Dermis microvascular lymphatic vessel endothelial cell (primary cell): ENCODE data around the gene BHLHE40. TPM values are rescaled to one million over a fixed set of nuclear protein-coding genes. Genes with fewer than 3 reads are reported as not detected.

Source experiments
- DNase-seq, 2 donors: peaks; one replicate each; pipeline versions ENCODE4 v3.0.0 to v3.0.0-alpha.2; 2010; ENCODE audit warnings: low read depth in 2 of 2
- total RNA-seq: library from RNA; depleted of rRNA; stranded (reverse); fragments of >200 nt; gene quantifications from 2 replicates; pipeline ENCODE4 v1.2.1, GENCODE V29; 2014

The BHLHE40 gene
- total RNA-seq, 1 donor from 2014 or later: 8.7 TPM

DNA sequence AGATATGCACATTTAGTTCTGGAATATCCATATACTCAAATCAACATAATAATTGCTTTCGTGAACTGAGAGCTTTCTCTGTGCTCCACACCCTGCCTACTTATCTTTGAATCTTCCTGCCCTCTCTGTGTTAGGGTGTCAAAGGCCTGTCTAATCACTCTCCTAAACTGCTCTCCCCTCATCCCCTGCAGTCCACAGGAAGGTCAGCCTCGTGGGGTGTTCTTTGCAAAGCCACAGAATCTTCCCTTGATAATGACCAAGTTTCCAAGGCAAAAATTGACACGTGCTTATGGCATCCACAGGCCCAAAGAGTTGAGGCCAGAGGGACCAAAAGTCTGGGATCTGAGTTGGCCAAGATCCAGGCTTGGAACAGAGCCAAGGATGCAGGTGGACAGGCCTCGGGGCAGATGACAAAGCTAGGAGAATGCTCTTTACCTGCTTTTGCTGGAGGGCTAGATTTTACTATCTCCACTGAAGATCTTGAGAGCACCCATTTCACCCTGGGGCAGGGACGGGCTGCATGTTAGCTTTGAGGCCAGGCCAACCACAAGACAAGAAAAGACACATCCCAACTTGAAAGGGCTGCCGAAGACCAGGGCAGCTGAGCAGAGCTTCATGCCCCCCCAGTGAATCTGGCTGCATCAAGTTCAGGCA lies 20.4 kb downstream of the BHLHE40 start:
- no peak for DNase-seq

- DNase-seq: no peak
Measured at GRCh38 chr3:5001135-5001534, 21.9 kb downstream of the BHLHE40 start.

DNA sequence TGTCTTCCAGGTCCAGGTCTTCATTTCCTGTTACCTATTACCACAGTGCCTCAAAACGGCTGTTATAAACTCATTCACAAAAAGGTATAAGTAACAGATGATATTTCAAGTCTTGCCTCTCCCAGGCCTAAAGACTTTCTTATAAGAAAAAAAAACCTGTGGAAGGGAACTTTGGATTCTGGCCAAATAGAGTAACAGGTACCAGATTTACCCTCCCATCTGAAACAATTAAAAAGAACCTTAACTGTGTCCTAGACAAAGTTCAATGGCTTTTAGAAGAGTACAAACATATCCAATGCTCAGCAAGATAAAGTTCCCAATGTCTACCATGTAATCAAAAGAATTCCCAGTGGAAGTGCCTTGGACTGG lies 22.6 kb downstream of the BHLHE40 start:
- no peak for DNase-seq

DNA sequence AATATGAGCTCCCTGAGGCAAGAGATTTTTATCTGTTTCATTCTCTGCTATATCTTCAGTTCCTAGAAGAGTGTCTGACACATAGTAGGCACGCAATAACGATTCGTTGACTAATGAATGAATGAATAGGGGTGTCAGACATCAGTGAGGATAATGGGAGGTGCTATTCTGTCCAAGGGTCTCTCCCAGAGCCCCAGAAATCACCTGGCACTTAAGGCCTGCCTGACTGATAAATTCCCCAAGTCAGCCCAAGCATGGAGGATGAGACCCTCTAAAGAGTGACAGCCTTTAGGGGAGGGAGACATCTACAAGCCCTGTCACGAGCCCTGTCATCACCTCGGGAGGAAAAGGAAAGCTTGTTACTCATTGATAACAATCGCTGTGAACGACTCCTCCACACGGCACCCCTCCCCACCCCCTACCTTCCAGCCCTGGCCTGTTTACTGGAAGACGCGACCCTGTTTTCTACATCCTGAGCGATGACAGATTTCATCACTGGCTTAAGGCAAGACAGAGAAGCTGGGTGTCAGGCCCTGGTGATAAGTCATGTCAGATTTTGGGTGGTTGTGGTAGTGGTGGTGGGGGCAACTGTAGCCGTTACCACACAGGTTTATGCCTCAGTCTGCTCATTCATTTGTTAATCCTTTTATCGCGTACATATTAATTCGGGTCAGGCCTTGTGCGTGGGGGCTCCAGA lies 23.1 kb downstream of the BHLHE40 start:
- peak in 1 of 2 donors; percentile 51 for DNase-seq

GRCh38 chr3:5002871-5003247 lies 23.6 kb downstream of the BHLHE40 start:
- DNase-seq: no peak

DNA sequence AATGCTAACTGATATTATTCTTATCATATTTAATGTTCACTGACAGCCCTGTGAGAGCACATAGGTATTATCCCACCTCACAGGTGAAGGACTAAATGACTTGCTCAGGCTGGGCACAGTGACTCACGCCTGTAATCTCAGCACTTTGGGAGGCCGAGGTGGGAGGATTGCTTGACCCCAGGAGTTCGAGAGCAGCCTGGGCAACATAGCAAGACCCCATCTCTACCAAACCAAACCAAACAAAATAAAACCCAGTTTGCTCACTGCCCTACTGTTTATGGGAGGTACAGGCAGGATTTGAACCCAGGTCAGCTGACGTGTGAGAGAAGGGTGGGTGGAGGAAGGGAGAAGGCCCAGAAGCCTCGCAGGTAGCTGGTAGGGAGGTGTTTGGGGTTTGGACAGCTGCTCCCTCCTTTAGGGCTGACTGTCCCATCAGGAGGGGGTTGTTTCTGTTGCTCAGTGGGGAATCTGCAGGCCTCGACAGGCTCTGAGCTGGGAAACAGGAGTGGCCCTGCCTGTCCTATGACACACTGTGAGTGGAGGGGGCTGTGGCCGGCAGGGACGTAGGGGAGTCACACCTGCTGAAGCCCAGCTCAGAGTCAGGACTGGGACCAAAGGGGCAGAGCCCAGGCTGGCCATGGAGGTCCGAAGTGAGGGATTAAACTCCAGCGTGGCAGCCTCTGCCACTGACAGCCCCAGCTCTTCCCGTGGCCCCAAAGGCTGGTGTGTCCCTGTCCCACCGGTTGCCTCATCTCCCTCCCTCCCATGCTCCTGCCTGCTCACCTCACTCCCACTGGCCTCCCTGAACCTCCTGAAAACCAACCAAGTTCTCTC lies 25.3 kb downstream of the BHLHE40 start:
- DNase-seq: no peak

- DNase-seq: no peak
Measured at GRCh38 chr3:5005367-5005766, 26.1 kb downstream of the BHLHE40 start.

- DNase-seq: peak in 1 of 2 donors; percentile 64
Measured at GRCh38 chr3:5006755-5007202, 27.5 kb downstream of the BHLHE40 start.

- DNase-seq: no peak
Measured at GRCh38 chr3:5007873-5008272, 28.6 kb downstream of the BHLHE40 start.

GRCh38 chr3:5009506-5010109 lies 30.4 kb downstream of the BHLHE40 start:
- DNase-seq: no peak

DNA sequence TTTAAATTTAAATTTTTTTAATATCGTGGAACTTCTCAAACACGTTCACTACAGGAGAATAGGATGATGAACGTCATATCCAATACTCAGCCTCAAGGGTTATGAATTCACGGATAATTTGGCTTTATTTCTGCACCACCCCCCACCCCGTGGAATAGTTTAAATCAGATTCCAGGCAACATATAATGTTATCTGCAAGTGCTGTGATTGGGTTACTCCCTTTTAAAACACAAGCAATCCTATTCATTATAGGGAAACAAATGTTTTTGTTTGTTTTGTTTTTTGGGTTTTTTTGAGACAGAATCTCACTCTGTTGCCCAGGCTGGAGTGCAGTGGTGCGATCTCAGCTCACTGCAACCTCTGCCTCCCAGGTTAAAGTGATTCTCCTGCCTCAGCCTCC lies 30.9 kb downstream of the BHLHE40 start:
- DNase-seq: no peak

- no peak for DNase-seq
Measured at GRCh38 chr3:5010706-5011554, 31.7 kb downstream of the BHLHE40 start.

GRCh38 chr3:5011555-5012256 lies 32.5 kb downstream of the BHLHE40 start:
- DNase-seq: no peak

- peak in 1 of 2 donors; percentile 46 for DNase-seq
Measured at GRCh38 chr3:5012367-5012766, 33.1 kb downstream of the BHLHE40 start.

DNA sequence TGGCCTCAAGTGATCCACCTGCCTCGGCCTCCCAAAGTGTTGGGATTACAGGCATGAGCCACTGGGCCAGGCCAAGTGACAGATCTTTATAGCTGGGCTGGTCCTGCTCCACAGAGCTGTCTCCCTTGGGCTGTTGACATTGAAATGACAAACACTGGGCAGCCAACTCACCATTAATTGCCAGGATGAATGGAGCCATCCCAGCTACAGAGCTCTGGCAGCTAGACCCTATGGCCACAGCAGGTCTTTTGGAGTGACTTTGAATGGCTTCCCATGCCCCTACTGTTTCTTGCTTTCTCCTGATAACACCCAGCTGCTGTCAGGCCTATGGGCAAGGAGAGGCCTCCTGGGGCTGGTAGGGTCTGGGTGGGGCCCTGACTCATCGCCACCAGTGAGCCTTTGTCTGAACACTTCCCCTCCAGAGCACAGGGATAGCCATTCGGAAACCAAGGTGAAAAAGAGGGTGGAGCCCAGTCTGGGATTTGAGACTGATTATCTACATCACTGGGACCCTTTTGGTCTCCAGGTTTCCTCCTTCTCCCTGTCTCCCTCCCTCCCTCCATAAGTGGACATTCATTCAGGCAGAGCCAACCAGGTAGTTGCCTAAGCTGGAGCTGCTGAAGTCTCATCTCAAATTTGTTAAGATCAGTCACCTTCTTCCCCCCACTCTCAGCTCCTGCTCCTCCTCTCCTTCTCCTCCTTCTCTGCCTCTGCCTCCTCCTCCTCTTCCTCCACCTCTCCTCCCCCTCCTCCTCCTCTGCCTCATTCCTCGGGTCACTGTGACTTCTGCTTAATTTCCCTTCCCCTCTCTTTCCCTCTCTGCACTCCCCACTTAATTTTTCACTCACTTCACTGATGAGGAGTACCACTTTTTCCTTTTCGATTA lies 34.0 kb downstream of the BHLHE40 start:
- DNase-seq: peak in 1 of 2 donors; percentile 73

DNA sequence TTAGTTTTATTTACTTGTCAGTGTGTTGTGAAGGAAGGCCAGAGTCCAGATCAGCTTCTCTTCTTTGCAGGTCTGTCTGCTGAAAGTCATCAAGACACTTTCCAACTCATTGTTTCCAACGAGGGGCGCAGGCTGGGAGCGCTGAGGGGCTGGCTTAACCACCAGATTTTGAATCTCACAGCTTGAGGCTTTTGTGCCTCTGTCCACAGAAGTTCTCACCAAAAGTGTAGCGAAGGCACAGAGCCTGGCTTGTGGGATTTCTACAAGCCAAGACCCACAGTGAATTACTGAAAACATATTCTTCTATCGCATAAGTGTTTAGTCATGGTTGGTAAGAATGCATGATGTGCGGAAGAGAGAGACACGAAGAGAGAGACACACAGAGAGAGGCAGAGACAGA lies 35.2 kb downstream of the BHLHE40 start:
- no peak for DNase-seq

GRCh38 chr3:5015056-5015455 lies 35.8 kb downstream of the BHLHE40 start:
- no peak for DNase-seq

- peak in 1 of 2 donors; percentile 93 for DNase-seq
Measured at GRCh38 chr3:5016211-5017161, 37.2 kb downstream of the BHLHE40 start.
